Loucy (cell line): ENCODE results near the gene VIPR1.

Experiments used
- H2AFZ ChIP-seq: fragments of 200-600 bp; sonication (generic); 2 replicates; pipeline ENCODE4 v1.6.0; 2016; ENCODE audit warnings: antibody characterized with exemption, mild to moderate bottlenecking, low read length, moderate library complexity
- H3F3A ChIP-seq: fragments of 200-600 bp; 2 replicates; pipeline ENCODE4 v1.6.0; 2016; ENCODE audit warnings: antibody characterized with exemption, low read depth, mild to moderate bottlenecking
- H3K27me3 ChIP-seq: fragments of 200-600 bp; sonication (generic); 2 replicates; pipeline ENCODE4 v1.6.1; 2014; ENCODE audit warnings: low read length, mild to moderate bottlenecking; ENCODE audit not compliant: insufficient read depth, poor library complexity, severe bottlenecking
- H3K36me3 ChIP-seq: fragments of 200-600 bp; sonication (generic); 2 replicates; pipeline ENCODE4 v1.6.1; 2016; ENCODE audit warnings: low read length; ENCODE audit not compliant: insufficient read depth
- H3K4me1 ChIP-seq: fragments of 200-600 bp; sonication (generic); 2 replicates; pipeline ENCODE4 v1.5.1; 2014; ENCODE audit warnings: low read length, mild to moderate bottlenecking; ENCODE audit not compliant: insufficient read depth, poor library complexity, severe bottlenecking
- H3K4me2 ChIP-seq: fragments of 200-600 bp; sonication (generic); 2 replicates; pipeline ENCODE4 v1.6.0; 2014; ENCODE audit warnings: antibody characterized with exemption, low read length, low read depth, mild to moderate bottlenecking; ENCODE audit not compliant: poor library complexity, severe bottlenecking
- H3K4me3 ChIP-seq: fragments of 200-600 bp; sonication (generic); 2 replicates; pipeline ENCODE4 v1.5.1; 2014; ENCODE audit warnings: low read length, mild to moderate bottlenecking, mixed read lengths; ENCODE audit not compliant: poor library complexity, severe bottlenecking
- H3K79me2 ChIP-seq: fragments of 200-600 bp; sonication (generic); 2 replicates; pipeline ENCODE4 v1.6.1; 2014; ENCODE audit warnings: low read length; ENCODE audit not compliant: insufficient read depth
- H3K9ac ChIP-seq: fragments of 200-600 bp; sonication (generic); 2 replicates; pipeline ENCODE4 v1.6.0; 2014; ENCODE audit warnings: mild to moderate bottlenecking, low read depth, low read length, moderate library complexity; ENCODE audit not compliant: poor library complexity, severe bottlenecking
- H3K9me2 ChIP-seq: fragments of 200-600 bp; sonication (generic); replicated peaks from 2 replicates; pipeline ENCODE4 v1.6.1; 2016; ENCODE audit warnings: low read depth, low read length, mixed read lengths
- H3K9me3 ChIP-seq: fragments of 200-600 bp; sonication (generic); 2 replicates; pipeline ENCODE4 v1.6.1; 2014; ENCODE audit warnings: mild to moderate bottlenecking, antibody characterized with exemption, low read length, low read depth; ENCODE audit not compliant: insufficient read depth
- H4K20me1 ChIP-seq: fragments of 200-600 bp; sonication (generic); 2 replicates; pipeline ENCODE4 v1.6.0; 2014; ENCODE audit warnings: antibody characterized with exemption, low read length, mild to moderate bottlenecking; ENCODE audit not compliant: insufficient read depth, poor library complexity, severe bottlenecking
- CTCF ChIP-seq: fragments of 200-600 bp; sonication (generic); conservative IDR thresholded peaks from 2 replicates; pipeline ENCODE4 v1.5.1; 2014; ENCODE audit warnings: mild to moderate bottlenecking, antibody characterized with exemption, low read length
- EZH2phosphoT487 ChIP-seq: fragments of 200-600 bp; IDR thresholded peaks from 2 replicates; pipeline ENCODE4 v1.6.1; 2018; ENCODE audit warnings: antibody characterized with exemption, mild to moderate bottlenecking, moderate library complexity, borderline replicate concordance

Gene VIPR1

GRCh38 chr3:42507252-42507651 is 4.8 kb downstream of the VIPR1 start:
- Histone ChIP-seq H3K27me3 (no peaks in the 10 kb centered on the region), H4K20me1 (no peaks in the 10 kb centered on the region), H3K4me3 (no peak overlapping the region), H3K4me2 (no peak overlapping the region), H3K36me3 (no peaks in the 10 kb centered on the region), H3K9ac (no peak overlapping the region), H3K9me2 (no peaks in the 10 kb centered on the region), H3K4me1 (peaks cover 20% of the 10 kb centered on the region), H2AFZ (peak overlapping the region; percentile 71), H3K79me2 (no peaks in the 10 kb centered on the region), H3F3A (no peaks in the 10 kb centered on the region), H3K9me3 (no peaks in the 10 kb centered on the region)
- TF ChIP-seq EZH2phosphoT487 (no peak), CTCF (no peak)

DNA sequence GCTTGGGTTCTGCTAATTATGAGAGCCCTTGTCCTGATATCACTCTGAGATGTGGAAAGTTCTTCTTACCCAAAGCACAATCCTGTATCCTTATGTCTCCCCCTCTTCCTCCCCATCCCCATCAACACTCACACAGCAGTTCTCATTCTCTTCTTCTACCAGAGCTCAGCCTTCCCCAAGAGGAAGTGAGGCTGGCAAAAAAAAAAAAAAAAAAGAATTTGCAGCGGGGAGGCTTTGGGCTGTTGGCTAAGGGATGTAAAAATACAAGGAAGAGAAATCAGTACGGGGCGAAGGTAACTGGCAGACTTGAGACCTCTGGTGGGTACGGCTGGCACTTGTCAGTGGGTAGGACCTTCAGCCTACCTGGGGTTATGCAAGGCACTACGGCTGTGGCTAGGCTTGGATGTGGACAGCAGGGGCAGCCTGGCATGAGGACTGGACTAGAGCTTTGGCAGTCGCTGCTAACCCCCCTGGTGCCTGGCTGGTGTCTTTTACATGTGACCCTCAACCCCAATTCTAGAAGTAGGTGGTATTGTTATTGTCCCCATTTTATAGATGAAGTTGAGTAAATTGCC is 5.4 kb downstream of the VIPR1 start:
- no peaks in the 10 kb centered on the region for H3F3A ChIP-seq
- no peaks in the 10 kb centered on the region for H3K27me3 ChIP-seq
- no peak; the same call in 1 of the 2 replicates for TF ChIP-seq CTCF
- TF ChIP-seq EZH2phosphoT487 = no peak
- no peaks in the 10 kb centered on the region for H3K9me3 ChIP-seq
- no peaks in the 10 kb centered on the region for H3K79me2 ChIP-seq
- H4K20me1 ChIP-seq = no peaks in the 10 kb centered on the region
- no peak overlapping the region for H3K4me3 ChIP-seq
- H3K9ac ChIP-seq = no peak overlapping the region
- no peak overlapping the region for H3K4me2 ChIP-seq
- no peaks in the 10 kb centered on the region for H3K36me3 ChIP-seq
- H3K4me1 ChIP-seq = peaks cover 22% of the 10 kb centered on the region
- no peaks in the 10 kb centered on the region for H3K9me2 ChIP-seq
- peak overlapping the region; percentile 71; the same call in 1 of the 2 replicates for H2AFZ ChIP-seq

GRCh38 chr3:42508562-42508961 is 6.1 kb downstream of the VIPR1 start:
- no peak overlapping the region for H3K4me2 ChIP-seq
- H3F3A ChIP-seq = no peaks in the 10 kb centered on the region
- no peak overlapping the region for H3K9ac ChIP-seq
- H2AFZ ChIP-seq = no peak overlapping the region
- H4K20me1 ChIP-seq = no peaks in the 10 kb centered on the region
- no peaks in the 10 kb centered on the region for H3K9me3 ChIP-seq
- H3K27me3 ChIP-seq = no peaks in the 10 kb centered on the region
- no peaks in the 10 kb centered on the region for H3K9me2 ChIP-seq
- H3K4me1 ChIP-seq = peaks cover 22% of the 10 kb centered on the region
- H3K4me3 ChIP-seq = no peak overlapping the region
- H3K36me3 ChIP-seq = no peaks in the 10 kb centered on the region
- TF ChIP-seq CTCF (no peak), EZH2phosphoT487 (no peak)
- no peaks in the 10 kb centered on the region for H3K79me2 ChIP-seq
